ENCODE results near the gene MOCOS. TPM values are rescaled to one million over a fixed set of nuclear protein-coding genes. Genes with fewer than 3 reads are reported as not detected.
"Not testable (repeated sequence)": the region's sequence is repeated elsewhere in the genome, so short reads cannot be mapped to it uniquely, and the experiment has no call there.

MOCOS gene
- total and polyA plus RNA-seq, 2 experiments from 2014 or later = 0.27 to 0.60 TPM

DNA sequence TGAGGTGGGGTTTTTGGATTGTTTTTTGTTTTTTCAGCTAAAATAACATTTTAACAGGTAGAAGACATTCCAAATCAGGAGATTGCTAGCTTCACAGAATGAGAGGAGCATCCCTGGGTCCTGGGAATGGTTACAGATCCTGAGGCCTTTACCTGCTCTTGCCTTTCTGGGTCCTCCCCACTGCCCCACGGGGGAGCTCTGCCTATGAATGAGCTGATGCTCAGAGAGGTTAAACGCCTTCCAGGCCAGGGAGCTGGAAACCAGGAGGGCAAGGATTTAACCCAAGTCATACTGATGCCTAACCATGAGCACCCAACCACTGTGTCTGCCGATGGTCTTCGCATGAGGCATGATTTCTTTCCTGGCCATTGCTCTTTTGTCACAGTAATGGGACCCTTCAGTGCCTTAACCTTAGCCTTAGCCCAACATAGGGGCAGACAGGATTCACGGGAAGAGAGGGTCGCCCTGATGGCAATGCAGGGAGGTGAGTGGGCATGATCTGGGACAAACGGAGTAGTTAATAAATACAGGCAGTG, 16.1 kb downstream of the MOCOS start:
- Histone ChIP-seq H3K27ac (no peak overlapping the region), H3K36me3 (no peaks in the 10 kb centered on the region), H3K4me3 (no peak overlapping the region), H3K4me1 (ENCODE audit: low read depth) (no peaks in the 10 kb centered on the region), H3K27me3 (no peaks in the 10 kb centered on the region), H3K9me3 (ENCODE audit: low read depth) (no peaks in the 10 kb centered on the region)
- TF ChIP-seq, protein P1, sequence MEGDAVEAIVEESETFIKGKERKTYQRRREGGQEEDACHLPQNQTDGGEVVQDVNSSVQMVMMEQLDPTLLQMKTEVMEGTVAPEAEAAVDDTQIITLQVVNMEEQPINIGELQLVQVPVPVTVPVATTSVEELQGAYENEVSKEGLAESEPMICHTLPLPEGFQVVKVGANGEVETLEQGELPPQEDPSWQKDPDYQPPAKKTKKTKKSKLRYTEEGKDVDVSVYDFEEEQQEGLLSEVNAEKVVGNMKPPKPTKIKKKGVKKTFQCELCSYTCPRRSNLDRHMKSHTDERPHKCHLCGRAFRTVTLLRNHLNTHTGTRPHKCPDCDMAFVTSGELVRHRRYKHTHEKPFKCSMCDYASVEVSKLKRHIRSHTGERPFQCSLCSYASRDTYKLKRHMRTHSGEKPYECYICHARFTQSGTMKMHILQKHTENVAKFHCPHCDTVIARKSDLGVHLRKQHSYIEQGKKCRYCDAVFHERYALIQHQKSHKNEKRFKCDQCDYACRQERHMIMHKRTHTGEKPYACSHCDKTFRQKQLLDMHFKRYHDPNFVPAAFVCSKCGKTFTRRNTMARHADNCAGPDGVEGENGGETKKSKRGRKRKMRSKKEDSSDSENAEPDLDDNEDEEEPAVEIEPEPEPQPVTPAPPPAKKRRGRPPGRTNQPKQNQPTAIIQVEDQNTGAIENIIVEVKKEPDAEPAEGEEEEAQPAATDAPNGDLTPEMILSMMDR (IDR thresholded peaks at IDR 0.05; ENCODE audit: low read depth, low read length) = no peak
- no peak for DNase-seq (ENCODE audit: low read depth in 1 of 2, low spot score in 1 of 2)

DNA sequence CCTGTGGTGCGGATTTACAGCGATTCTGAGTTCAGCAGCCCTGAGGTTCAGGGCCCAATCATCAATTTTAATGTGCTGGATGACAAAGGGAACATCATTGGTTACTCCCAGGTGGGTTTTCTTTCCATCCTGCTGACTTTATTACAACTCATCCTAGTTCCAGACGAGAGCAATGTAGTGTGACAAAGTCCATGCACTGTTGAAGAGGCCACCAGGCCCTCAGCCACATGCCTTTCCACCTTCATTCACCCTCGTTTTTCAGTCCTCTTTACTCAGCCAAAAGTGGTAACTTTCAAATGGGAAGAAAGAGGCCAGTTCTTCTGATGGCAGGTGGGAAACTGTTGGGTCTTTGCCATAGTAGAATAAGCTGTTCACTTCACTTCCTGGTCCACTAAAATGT, 17.9 kb downstream of the MOCOS start:
- H3K4me1 ChIP-seq (ENCODE audit: low read depth) = no peaks in the 10 kb centered on the region
- TF ChIP-seq, protein P1 (IDR thresholded peaks at IDR 0.05; ENCODE audit: low read depth, low read length) = no peak
- H3K4me3 ChIP-seq = no peak overlapping the region
- DNase-seq (ENCODE audit: low read depth in 1 of 2, low spot score in 1 of 2) = no peak
- no peaks in the 10 kb centered on the region for H3K27me3 ChIP-seq
- no peaks in the 10 kb centered on the region for H3K36me3 ChIP-seq
- H3K9me3 ChIP-seq (ENCODE audit: low read depth) = no peaks in the 10 kb centered on the region
- no peak overlapping the region for H3K27ac ChIP-seq

- H3K27ac ChIP-seq = no peak overlapping the region
- TF ChIP-seq, protein P1 (IDR thresholded peaks at IDR 0.05; ENCODE audit: low read depth, low read length) = no peak
- no peaks in the 10 kb centered on the region for H3K36me3 ChIP-seq
- no peaks in the 10 kb centered on the region for H3K4me1 ChIP-seq (ENCODE audit: low read depth)
- no peak for DNase-seq (ENCODE audit: low read depth in 1 of 2, low spot score in 1 of 2)
- H3K27me3 ChIP-seq = no peaks in the 10 kb centered on the region
- no peak overlapping the region for H3K4me3 ChIP-seq
- H3K9me3 ChIP-seq (ENCODE audit: low read depth) = no peaks in the 10 kb centered on the region
Observed at GRCh38 chr18:36207303-36207702, 20.0 kb downstream of the MOCOS start.

- H3K27me3 ChIP-seq; H3K27ac ChIP-seq; H3K9me3 ChIP-seq (ENCODE audit: low read depth); H3K4me3 ChIP-seq; DNase-seq (ENCODE audit: low read depth in 1 of 2, low spot score in 1 of 2); H3K36me3 ChIP-seq; H3K4me1 ChIP-seq (ENCODE audit: low read depth): not testable (repeated sequence)
Observed at GRCh38 chr18:36207969-36208368, 20.7 kb downstream of the MOCOS start.

DNA sequence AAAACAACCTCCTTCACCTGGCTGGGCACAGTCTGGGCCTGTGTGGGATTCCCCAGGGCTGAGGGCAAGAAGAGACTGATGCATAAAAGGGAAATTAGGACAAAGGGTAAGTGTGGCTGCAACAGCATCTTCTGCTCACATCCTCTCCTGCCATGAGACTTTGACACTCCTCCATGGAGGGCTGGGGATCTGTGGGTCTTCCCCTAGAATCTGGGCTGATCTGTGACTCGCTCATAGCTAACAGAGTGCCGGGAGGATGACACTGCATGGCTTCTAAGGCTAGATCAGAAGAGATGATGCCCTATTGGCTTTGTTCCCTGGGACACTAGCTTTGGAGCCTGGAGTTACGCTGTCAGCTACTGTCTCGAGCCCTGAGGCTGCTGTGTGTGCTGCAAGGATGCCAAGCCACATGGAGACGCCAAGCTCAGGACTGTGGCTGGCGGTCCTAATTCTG, 24.3 kb downstream of the MOCOS start:
- TF ChIP-seq, protein P1 (IDR thresholded peaks at IDR 0.05; ENCODE audit: low read depth, low read length) = no peak
- Histone ChIP-seq H3K4me1 (ENCODE audit: low read depth) (peaks cover 6% of the 10 kb centered on the region), H3K27ac (no peak overlapping the region), H3K27me3 (no peaks in the 10 kb centered on the region), H3K4me3 (no peak overlapping the region), H3K36me3 (no peaks in the 10 kb centered on the region), H3K9me3 (ENCODE audit: low read depth) (no peaks in the 10 kb centered on the region)
- DNase-seq (ENCODE audit: low read depth in 1 of 2, low spot score in 1 of 2) = no peak

DNA sequence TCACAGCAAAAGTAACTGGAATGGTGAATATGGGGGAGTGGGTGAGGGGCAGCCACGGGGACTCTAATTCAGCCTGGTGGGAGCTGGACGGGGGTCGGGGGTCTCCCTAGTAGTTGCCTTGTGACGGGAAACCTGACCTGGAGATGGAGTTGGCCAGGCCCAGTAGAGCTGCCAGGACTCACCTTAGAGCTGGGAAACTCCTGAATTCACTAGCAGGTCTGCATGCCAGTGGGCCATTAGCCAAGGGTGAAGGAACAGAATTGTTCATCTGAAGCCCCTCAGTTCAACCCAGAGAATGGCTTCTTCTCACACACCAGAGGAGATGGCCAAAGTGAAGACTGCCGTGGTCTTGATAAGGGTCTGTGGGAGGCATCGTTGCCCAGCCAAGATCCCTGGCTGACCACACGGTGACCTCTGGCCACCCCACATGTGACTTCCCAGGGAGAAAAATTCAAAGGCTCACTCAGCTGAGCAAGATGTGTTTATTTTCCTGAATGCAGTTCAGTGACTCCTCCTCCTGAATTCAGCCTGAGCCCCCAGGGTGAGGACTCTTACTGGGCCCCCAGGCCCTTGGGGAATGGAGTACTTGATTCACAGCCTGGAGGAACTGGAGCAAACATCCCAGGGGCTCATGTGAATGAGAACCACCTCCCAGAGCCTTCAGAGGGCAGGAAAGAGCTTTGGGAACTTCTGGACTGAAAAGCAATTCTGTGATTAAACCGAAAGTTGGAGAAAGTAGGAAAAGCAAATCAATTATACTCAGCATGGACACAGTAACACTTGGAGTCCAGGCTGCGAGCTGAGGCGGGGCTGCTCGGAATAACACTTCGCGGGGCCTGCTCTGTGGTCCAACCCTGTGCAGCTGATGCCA, 25.2 kb downstream of the MOCOS start:
- Histone ChIP-seq H3K27me3 (no peaks in the 10 kb centered on the region), H3K4me1 (ENCODE audit: low read depth) (peaks cover 6% of the 10 kb centered on the region), H3K4me3 (no peak overlapping the region), H3K36me3 (no peaks in the 10 kb centered on the region), H3K9me3 (ENCODE audit: low read depth) (no peaks in the 10 kb centered on the region), H3K27ac (no peak overlapping the region)
- DNase-seq (ENCODE audit: low read depth in 1 of 2, low spot score in 1 of 2) = peak in 1 of 2 donors; percentile 66
- TF ChIP-seq, protein P1 (IDR thresholded peaks at IDR 0.05; ENCODE audit: low read depth, low read length) = peak; percentile 38
